ENCODE results near the gene SCN3B.

- TF ChIP-seq CTCF (conservative IDR thresholded peaks at IDR 0.05) (no peak), EZH2 (IDR thresholded peaks at IDR 0.05; ENCODE audit: low read depth) (no peak)
Measured at GRCh38 chr11:123671534-123671933, 17.1 kb upstream of the SCN3B start.
